ENCODE data around the gene CENPF. TPM values are rescaled to one million over a fixed set of nuclear protein-coding genes. Genes with fewer than 3 reads are reported as not detected.

CENPF gene
- total and polyA plus RNA-seq, 2 of the 13 experiments (the other 11 are each of a cell fraction or from before 2014, with no cell fraction given): 14.7 to 84.9 TPM

DNA sequence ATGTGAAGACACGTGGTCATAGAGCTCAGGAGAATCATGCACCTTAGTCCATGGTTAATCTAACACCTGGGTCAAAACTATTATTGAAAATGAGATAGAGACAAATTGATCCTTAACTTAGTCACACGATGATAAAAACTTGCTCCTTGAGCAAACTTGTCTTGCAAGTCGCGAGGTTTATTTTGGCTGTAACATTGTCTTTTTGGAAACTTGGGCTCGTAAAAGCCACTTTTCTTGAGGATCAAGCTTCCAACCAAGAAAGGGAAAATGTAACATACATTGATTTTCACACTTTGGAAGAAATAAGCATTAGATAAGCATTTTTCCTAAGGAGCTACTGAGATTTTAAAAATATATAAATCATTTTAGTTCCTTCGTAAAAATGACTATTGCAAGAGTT is 19.9 kb upstream of the CENPF start:
- Histone ChIP-seq H3K27me3 (ENCODE audit: control insufficient read depth in 1 of 2, insufficient read depth in 2 of 2, low read length in 2 of 2) (peaks cover 2% of the 10 kb centered on the region in 2 experiments; a peak in 1 of 5 replicates), H3K4me2 (ENCODE audit: low read depth, low read length) (no peak overlapping the region), H2AFZ (ENCODE audit: low read length) (no peak overlapping the region), H3K36me3 (replicated peaks in 1 of 2; ENCODE audit: control insufficient read depth in 1 of 2, insufficient read depth in 2 of 2, low read length in 2 of 2) (no peaks in the 10 kb centered on the region), H3K4me1 (ENCODE audit: insufficient read depth, low read length) (no peaks in the 10 kb centered on the region), H3K79me2 (ENCODE audit: insufficient read depth, low read length) (no peaks in the 10 kb centered on the region), H3K27ac (ENCODE audit: extremely low read length, insufficient read depth, low read length) (no peak overlapping the region), H3K9ac (ENCODE audit: insufficient read depth, low read depth, low read length) (no peak overlapping the region), H3K4me3 (replicated peaks in 1 of 3; ENCODE audit: insufficient read depth in 1 of 3, low read depth in 2 of 3, low read length in 3 of 3) (no peak overlapping the region), H3K9me3 (ENCODE audit: low read length) (no peaks in the 10 kb centered on the region), H4K20me1 (ENCODE audit: insufficient read depth, low read length) (no peaks in the 10 kb centered on the region)
- ATAC-seq (no peak), DNase-seq (ENCODE audit: low spot score) (no peak), FAIRE-seq (no peak)
- in situ Hi-C loops (cut with HindIII; ENCODE audit: extremely low pct_ligation_motif_present, low pct_unique_long_range_greater_than_20kb) (loop anchor here (10.0 kb wide), 2 partner anchors 248 to 368 kb away; no protein-coding TSS in a partner anchor), intact Hi-C loops (cut with micrococcal nuclease; ENCODE audit: unreplicated experiment) (loop anchor here (10.0 kb wide), 1 partner anchor 368 kb away; no protein-coding TSS in a partner anchor)
- TF ChIP-seq PHF8 (CRISPR knock-in tag; IDR thresholded peaks at IDR 0.05) (no peak), ZMYM2 (CRISPR knock-in tag; IDR thresholded peaks at IDR 0.05) (no peak), MYNN (CRISPR knock-in tag; IDR thresholded peaks at IDR 0.05; ENCODE audit: low read depth) (no peak), CBX5 (CRISPR knock-in tag; IDR thresholded peaks at IDR 0.05; ENCODE audit: borderline replicate concordance) (no peak), ISX (CRISPR knock-in tag; conservative IDR thresholded peaks at IDR 0.05) (no peak), ZUFSP (CRISPR knock-in tag; IDR thresholded peaks at IDR 0.05; ENCODE audit: borderline replicate concordance) (no peak)
- TF ChIP-seq, protein P1, sequence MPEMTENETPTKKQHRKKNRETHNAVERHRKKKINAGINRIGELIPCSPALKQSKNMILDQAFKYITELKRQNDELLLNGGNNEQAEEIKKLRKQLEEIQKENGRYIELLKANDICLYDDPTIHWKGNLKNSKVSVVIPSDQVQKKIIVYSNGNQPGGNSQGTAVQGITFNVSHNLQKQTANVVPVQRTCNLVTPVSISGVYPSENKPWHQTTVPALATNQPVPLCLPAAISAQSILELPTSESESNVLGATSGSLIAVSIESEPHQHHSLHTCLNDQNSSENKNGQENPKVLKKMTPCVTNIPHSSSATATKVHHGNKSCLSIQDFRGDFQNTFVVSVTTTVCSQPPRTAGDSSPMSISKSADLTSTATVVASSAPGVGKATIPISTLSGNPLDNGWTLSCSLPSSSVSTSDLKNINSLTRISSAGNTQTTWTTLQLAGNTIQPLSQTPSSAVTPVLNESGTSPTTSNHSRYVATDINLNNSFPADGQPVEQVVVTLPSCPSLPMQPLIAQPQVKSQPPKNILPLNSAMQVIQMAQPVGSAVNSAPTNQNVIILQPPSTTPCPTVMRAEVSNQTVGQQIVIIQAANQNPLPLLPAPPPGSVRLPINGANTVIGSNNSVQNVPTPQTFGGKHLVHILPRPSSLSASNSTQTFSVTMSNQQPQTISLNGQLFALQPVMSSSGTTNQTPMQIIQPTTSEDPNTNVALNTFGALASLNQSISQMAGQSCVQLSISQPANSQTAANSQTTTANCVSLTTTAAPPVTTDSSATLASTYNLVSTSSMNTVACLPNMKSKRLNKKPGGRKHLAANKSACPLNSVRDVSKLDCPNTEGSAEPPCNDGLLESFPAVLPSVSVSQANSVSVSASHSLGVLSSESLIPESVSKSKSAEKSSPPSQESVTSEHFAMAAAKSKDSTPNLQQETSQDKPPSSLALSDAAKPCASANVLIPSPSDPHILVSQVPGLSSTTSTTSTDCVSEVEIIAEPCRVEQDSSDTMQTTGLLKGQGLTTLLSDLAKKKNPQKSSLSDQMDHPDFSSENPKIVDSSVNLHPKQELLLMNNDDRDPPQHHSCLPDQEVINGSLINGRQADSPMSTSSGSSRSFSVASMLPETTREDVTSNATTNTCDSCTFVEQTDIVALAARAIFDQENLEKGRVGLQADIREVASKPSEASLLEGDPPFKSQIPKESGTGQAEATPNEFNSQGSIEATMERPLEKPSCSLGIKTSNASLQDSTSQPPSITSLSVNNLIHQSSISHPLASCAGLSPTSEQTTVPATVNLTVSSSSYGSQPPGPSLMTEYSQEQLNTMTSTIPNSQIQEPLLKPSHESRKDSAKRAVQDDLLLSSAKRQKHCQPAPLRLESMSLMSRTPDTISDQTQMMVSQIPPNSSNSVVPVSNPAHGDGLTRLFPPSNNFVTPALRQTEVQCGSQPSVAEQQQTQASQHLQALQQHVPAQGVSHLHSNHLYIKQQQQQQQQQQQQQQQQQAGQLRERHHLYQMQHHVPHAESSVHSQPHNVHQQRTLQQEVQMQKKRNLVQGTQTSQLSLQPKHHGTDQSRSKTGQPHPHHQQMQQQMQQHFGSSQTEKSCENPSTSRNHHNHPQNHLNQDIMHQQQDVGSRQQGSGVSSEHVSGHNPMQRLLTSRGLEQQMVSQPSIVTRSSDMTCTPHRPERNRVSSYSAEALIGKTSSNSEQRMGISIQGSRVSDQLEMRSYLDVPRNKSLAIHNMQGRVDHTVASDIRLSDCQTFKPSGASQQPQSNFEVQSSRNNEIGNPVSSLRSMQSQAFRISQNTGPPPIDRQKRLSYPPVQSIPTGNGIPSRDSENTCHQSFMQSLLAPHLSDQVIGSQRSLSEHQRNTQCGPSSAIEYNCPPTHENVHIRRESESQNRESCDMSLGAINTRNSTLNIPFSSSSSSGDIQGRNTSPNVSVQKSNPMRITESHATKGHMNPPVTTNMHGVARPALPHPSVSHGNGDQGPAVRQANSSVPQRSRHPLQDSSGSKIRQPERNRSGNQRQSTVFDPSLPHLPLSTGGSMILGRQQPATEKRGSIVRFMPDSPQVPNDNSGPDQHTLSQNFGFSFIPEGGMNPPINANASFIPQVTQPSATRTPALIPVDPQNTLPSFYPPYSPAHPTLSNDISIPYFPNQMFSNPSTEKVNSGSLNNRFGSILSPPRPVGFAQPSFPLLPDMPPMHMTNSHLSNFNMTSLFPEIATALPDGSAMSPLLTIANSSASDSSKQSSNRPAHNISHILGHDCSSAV (CRISPR knock-in tag; IDR thresholded peaks at IDR 0.05; ENCODE audit: borderline replicate concordance): no peak
- TF ChIP-seq, protein P2, sequence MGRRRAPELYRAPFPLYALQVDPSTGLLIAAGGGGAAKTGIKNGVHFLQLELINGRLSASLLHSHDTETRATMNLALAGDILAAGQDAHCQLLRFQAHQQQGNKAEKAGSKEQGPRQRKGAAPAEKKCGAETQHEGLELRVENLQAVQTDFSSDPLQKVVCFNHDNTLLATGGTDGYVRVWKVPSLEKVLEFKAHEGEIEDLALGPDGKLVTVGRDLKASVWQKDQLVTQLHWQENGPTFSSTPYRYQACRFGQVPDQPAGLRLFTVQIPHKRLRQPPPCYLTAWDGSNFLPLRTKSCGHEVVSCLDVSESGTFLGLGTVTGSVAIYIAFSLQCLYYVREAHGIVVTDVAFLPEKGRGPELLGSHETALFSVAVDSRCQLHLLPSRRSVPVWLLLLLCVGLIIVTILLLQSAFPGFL (CRISPR knock-in tag; IDR thresholded peaks at IDR 0.05): no peak
- no TSS peak for BruUV-seq (replicated peaks)
- WGBS (ENCODE audit: low lambda C conversion rate): 55% methylated on average over 6 of the region's 6 CpGs
- ChIA-PET CTCF (ENCODE audit: low intra/inter-chr PET ratio, low total read pairs) (no interaction called here), POLR2A (no interaction called here)
